ENCODE data around the gene KIF1B. TPM values are rescaled to one million over a fixed set of nuclear protein-coding genes. Genes with fewer than 3 reads are reported as not detected.
A peak's percentile ranks its signal among the peaks of the same experiment; 100 is the strongest.
"Not testable (repeated sequence)": the region's sequence is repeated elsewhere in the genome, so short reads cannot be mapped to it uniquely, and the experiment has no call there.

Gene KIF1B
- total and polyA plus RNA-seq, 12 donors: 12.9 to 67.2 (median 48.9) TPM

GRCh38 chr1:10361515-10361914 is 151.1 kb downstream of the KIF1B start:
- Histone ChIP-seq H3K27ac (no peak overlapping the region), H3K4me3 (no peak overlapping the region), H3K9me3 (replicated peaks in 1 of 3) (no peaks in the 10 kb centered on the region), H3K36me3 (replicated peaks in 1 of 2) (peaks cover 0 to 51% of the 10 kb centered on the region in 2 donors), H3K27me3 (no peaks in the 10 kb centered on the region), H3K4me1 (replicated peaks in 1 of 2) (no peaks in the 10 kb centered on the region)
- 95 to 97% (median 95%) methylated on average over 10 of the region's 10 CpGs for WGBS, 4 donors
- peak in 1 of 7 donors; percentile 30 for DNase-seq
- TF ChIP-seq, protein P1, sequence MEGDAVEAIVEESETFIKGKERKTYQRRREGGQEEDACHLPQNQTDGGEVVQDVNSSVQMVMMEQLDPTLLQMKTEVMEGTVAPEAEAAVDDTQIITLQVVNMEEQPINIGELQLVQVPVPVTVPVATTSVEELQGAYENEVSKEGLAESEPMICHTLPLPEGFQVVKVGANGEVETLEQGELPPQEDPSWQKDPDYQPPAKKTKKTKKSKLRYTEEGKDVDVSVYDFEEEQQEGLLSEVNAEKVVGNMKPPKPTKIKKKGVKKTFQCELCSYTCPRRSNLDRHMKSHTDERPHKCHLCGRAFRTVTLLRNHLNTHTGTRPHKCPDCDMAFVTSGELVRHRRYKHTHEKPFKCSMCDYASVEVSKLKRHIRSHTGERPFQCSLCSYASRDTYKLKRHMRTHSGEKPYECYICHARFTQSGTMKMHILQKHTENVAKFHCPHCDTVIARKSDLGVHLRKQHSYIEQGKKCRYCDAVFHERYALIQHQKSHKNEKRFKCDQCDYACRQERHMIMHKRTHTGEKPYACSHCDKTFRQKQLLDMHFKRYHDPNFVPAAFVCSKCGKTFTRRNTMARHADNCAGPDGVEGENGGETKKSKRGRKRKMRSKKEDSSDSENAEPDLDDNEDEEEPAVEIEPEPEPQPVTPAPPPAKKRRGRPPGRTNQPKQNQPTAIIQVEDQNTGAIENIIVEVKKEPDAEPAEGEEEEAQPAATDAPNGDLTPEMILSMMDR (IDR thresholded peaks at IDR 0.05): no peak
- TF ChIP-seq POLR2A (IDR thresholded peaks at IDR 0.05): no peak
- intact Hi-C loops (cut with DNase I): no loop called here

GRCh38 chr1:10368194-10368593 is 157.8 kb downstream of the KIF1B start:
- H3K9me3 ChIP-seq (replicated peaks in 1 of 3): no peaks in the 10 kb centered on the region
- H3K4me3 ChIP-seq: no peak overlapping the region
- H3K4me1 ChIP-seq (replicated peaks in 1 of 2): no peaks in the 10 kb centered on the region
- H3K27me3 ChIP-seq: no peaks in the 10 kb centered on the region
- TF ChIP-seq POLR2A (IDR thresholded peaks at IDR 0.05): no peak
- TF ChIP-seq, protein P1 (IDR thresholded peaks at IDR 0.05): no peak
- DNase-seq: no peak
- H3K36me3 ChIP-seq (replicated peaks in 1 of 2): peaks cover 0 to 79% of the 10 kb centered on the region in 2 donors
- intact Hi-C loops (cut with DNase I): no loop called here
- 80 to 84% (median 82%) methylated on average over 6 of the region's 6 CpGs for WGBS, 4 donors
- no peak overlapping the region for H3K27ac ChIP-seq

GRCh38 chr1:10374442-10374860 is 164.1 kb downstream of the KIF1B start:
- H3K36me3 ChIP-seq (replicated peaks in 1 of 2): peaks cover 0 to 66% of the 10 kb centered on the region in 2 donors
- intact Hi-C loops (cut with DNase I): loop anchor here in 1 of 2 donors (10.0 kb wide), 1 partner anchor 120 kb away; no protein-coding TSS in a partner anchor

DNA sequence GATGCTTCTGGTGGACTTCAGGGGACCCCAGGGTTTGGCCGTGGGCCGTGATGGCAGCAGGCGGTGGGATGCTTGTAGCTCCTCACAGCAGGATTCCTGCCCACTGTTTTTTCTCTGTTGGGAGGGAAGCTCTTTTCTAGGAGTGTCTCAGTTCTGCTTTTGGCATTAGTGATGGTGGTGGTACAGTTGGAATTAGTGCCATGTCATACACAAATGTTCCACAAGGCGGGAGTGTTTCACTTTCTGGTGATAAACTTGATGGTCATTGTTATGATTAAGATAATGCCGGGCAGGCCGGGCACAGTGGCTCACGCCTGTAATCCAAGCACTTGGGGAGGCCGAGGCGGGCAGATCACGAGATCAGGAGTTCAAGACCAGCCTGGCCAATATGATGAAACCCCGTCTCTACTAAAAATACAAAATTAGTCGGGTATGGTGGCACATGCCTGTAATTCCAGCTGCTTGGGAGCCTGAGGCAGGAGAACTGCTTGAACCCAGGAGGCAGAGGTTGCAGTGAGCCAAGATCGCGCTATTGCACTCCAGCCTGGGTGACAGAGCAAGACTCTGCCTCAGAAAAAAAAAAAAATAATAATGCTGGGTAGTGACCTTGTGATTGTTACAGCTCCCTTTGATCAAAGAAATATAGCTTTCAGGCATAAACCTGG is 167.1 kb downstream of the KIF1B start:
- not testable (repeated sequence) for H3K9me3 ChIP-seq (replicated peaks in 1 of 3); H3K27me3 ChIP-seq; H3K4me3 ChIP-seq
- intact Hi-C loops (cut with DNase I): loop anchor here (5.0 to 10.0 kb wide), 3 partner anchors 45 to 117 kb away; no protein-coding TSS in a partner anchor
- H3K4me1 ChIP-seq (replicated peaks in 1 of 2): peaks cover 9 to 19% of the 10 kb centered on the region in 2 donors
- TF ChIP-seq, protein P1 (IDR thresholded peaks at IDR 0.05): peak; percentile 71 to 93 (median 86)
- DNase-seq: peak; percentile 71 to 91 (median 80)
- WGBS, 4 donors: 18 to 24% (median 22%) methylated on average over 13 to 14 of the region's 14 CpGs
- H3K36me3 ChIP-seq (replicated peaks in 1 of 2): peaks cover 0 to 45% of the 10 kb centered on the region in 2 donors
- peak overlapping the region; percentile 59 to 89 (median 80) for H3K27ac ChIP-seq

More at GRCh38 chr1:10374442-10374860, 164.1 kb downstream of the KIF1B start:
- WGBS, 4 donors: 80 to 89% (median 85%) methylated on average over 8 of the region's 8 CpGs
- H3K27ac ChIP-seq: no peak overlapping the region
- TF ChIP-seq, protein P1 (IDR thresholded peaks at IDR 0.05): no peak
- TF ChIP-seq POLR2A (IDR thresholded peaks at IDR 0.05): no peak
- H3K4me3 ChIP-seq: no peak overlapping the region
- DNase-seq: peak in 1 of 7 donors; percentile 9
- H3K27me3 ChIP-seq: no peaks in the 10 kb centered on the region
- no peaks in the 10 kb centered on the region for H3K9me3 ChIP-seq (replicated peaks in 1 of 3)
- H3K4me1 ChIP-seq (replicated peaks in 1 of 2): peaks cover 9 to 19% of the 10 kb centered on the region in 2 donors
